Sigmoid colon (tissue), 7 donors: ENCODE data around the gene HDGFL2. TPM values are rescaled to one million over a fixed set of nuclear protein-coding genes. Genes with fewer than 3 reads are reported as not detected.

Experiments used
- DNase-seq: peaks from one replicate; pipeline ENCODE4 v3.0.0-alpha.2; 2019
- H3K27ac ChIP-seq, 4 donors: fragments of 200-600 bp; sonication (generic); one replicate each; pipeline ENCODE4 v1.5.1; 2016 to 2019; ENCODE audit warnings: mild to moderate bottlenecking in 1 of 4
- H3K27me3 ChIP-seq, 3 donors: fragments of 200-600 bp; sonication (generic); one replicate each; pipeline ENCODE4 v1.5.1; 2019; ENCODE audit warnings: mild to moderate bottlenecking in 1 of 3
- H3K36me3 ChIP-seq, 4 donors: fragments of 200-600 bp; sonication (generic); one replicate each; pipeline ENCODE4 v1.5.1; 2016 to 2019
- H3K4me1 ChIP-seq, 4 donors: fragments of 200-600 bp; sonication (generic); one replicate each; pipeline ENCODE4 v1.5.1; 2017 to 2019
- H3K4me3 ChIP-seq, 4 donors: fragments of 200-600 bp; sonication (generic); one replicate each; pipeline ENCODE4 v1.5.1; 2017 to 2019; ENCODE audit warnings: mild to moderate bottlenecking in 2 of 4, moderate library complexity in 1 of 4
- H3K9me3 ChIP-seq, 4 donors: fragments of 200-600 bp in 3 of 4; sonication (generic) in 3 of 4; one replicate each; pipeline versions ENCODE4 v1.5.1 to v1.6.1; 2013 to 2019
- CTCF ChIP-seq, 4 experiments: fragments of 450-650 bp in 3 of 4; fragments of 200-600 bp in 1 of 4; IDR thresholded peaks; one replicate each; pipeline ENCODE4 v1.5.1; 2016 to 2019; ENCODE audit warnings: antibody characterized with exemption in 4 of 4, mild to moderate bottlenecking in 3 of 4, moderate library complexity in 2 of 4
- EP300 ChIP-seq, 4 donors: sonication (generic); formaldehyde crosslinking; IDR thresholded peaks; one replicate each; pipeline ENCODE4 v1.6.1; 2017; ENCODE audit warnings: antibody characterized with exemption in 4 of 4
- POLR2A ChIP-seq, 2 donors: fragments of 450-650 bp; IDR thresholded peaks; one replicate each; pipeline ENCODE4 v1.6.1; 2016; ENCODE audit warnings: antibody characterized with exemption in 2 of 2, mild to moderate bottlenecking in 2 of 2, moderate library complexity in 2 of 2
- POLR2AphosphoS5 ChIP-seq, 4 donors: sonication (generic); formaldehyde crosslinking; IDR thresholded peaks; one replicate each; pipeline ENCODE4 v1.6.1; 2017; ENCODE audit warnings: antibody characterized with exemption in 4 of 4
- WGBS, 2 donors: extraction: QIAGEN DNeasy Blood & Tissue Kit; methylation state at CpG; one replicate each; pipeline ENCODE4 v1.1.7; 2013; 5-methylcytosine and 5-hydroxymethylcytosine counted together
- intact Hi-C: fragments of 100-400 bp; cut with DNase I; formaldehyde crosslinking; loops from one replicate; pipeline ENCODE4 v1.15.1; 2023
- polyA plus RNA-seq, 3 donors: library from polyadenylated mRNA; stranded (reverse); fragments of 200-250 nt; gene quantifications; one replicate each; pipeline ENCODE4 v1.2.3, GENCODE V29; 2013
- total RNA-seq, 4 donors: library from RNA; depleted of rRNA; stranded (reverse); fragments of >200 nt; gene quantifications; one replicate each; pipeline ENCODE4 v1.1.0, GENCODE V29; 2016
- donor health status: healthy with polysubstance abuse.
- donor health status: Bipolar disorder and iron deficiency.
- donor health status: healthy.

The HDGFL2 gene
- total and polyA plus RNA-seq, 7 donors: 19.8 to 78.2 (median 39.2) TPM

- H3K4me3 ChIP-seq: no peak overlapping the region
- intact Hi-C loops: no loop called here
- no peaks in the 10 kb centered on the region for H3K27me3 ChIP-seq
- TF ChIP-seq POLR2A (IDR thresholded peaks at IDR 0.05): no peak
- no peak for TF ChIP-seq CTCF (IDR thresholded peaks at IDR 0.05)
- TF ChIP-seq EP300 (IDR thresholded peaks at IDR 0.05): no peak
- TF ChIP-seq POLR2AphosphoS5 (IDR thresholded peaks at IDR 0.05): no peak
- H3K27ac ChIP-seq: no peak overlapping the region
- H3K36me3 ChIP-seq: peaks cover 6 to 58% (median 21%) of the 10 kb centered on the region in 4 donors
- WGBS, 2 donors: 88 to 89% methylated on average over 16 of the region's 16 CpGs
- peaks cover 0 to 27% (median 25%) of the 10 kb centered on the region in 4 donors for H3K4me1 ChIP-seq
- H3K9me3 ChIP-seq: no peaks in the 10 kb centered on the region
- DNase-seq: no peak
Observed at GRCh38 chr19:4477034-4477801, 5.1 kb downstream of the HDGFL2 start.

GRCh38 chr19:4482721-4483364, 10.7 kb downstream of the HDGFL2 start:
- H3K4me1 ChIP-seq: no peaks in the 10 kb centered on the region
- H3K36me3 ChIP-seq: peaks cover 0 to 57% (median 8%) of the 10 kb centered on the region in 4 donors
- H3K9me3 ChIP-seq: no peaks in the 10 kb centered on the region
- TF ChIP-seq POLR2A (IDR thresholded peaks at IDR 0.05): no peak
- no peak for TF ChIP-seq EP300 (IDR thresholded peaks at IDR 0.05)
- no peak for TF ChIP-seq POLR2AphosphoS5 (IDR thresholded peaks at IDR 0.05)
- no peak for TF ChIP-seq CTCF (IDR thresholded peaks at IDR 0.05)
- no peak overlapping the region for H3K27ac ChIP-seq
- WGBS, 2 donors: 92 to 94% methylated on average over 35 of the region's 35 CpGs
- H3K27me3 ChIP-seq: no peaks in the 10 kb centered on the region
- no peak for DNase-seq
- intact Hi-C loops: no loop called here
- no peak overlapping the region for H3K4me3 ChIP-seq

- H3K4me3 ChIP-seq: no peak overlapping the region
- H3K9me3 ChIP-seq: no peaks in the 10 kb centered on the region
- no peaks in the 10 kb centered on the region for H3K4me1 ChIP-seq
- TF ChIP-seq POLR2A (IDR thresholded peaks at IDR 0.05): no peak
- no peak for TF ChIP-seq POLR2AphosphoS5 (IDR thresholded peaks at IDR 0.05)
- no peak for TF ChIP-seq CTCF (IDR thresholded peaks at IDR 0.05)
- TF ChIP-seq EP300 (IDR thresholded peaks at IDR 0.05): no peak
- no peaks in the 10 kb centered on the region for H3K27me3 ChIP-seq
- DNase-seq: no peak
- 94 to 95% methylated on average over 19 of the region's 19 CpGs for WGBS, 2 donors
- H3K36me3 ChIP-seq: peaks cover 0 to 58% (median 11%) of the 10 kb centered on the region in 4 donors
- no peak overlapping the region for H3K27ac ChIP-seq
- intact Hi-C loops: no loop called here
Observed at GRCh38 chr19:4483385-4483784, 11.3 kb downstream of the HDGFL2 start.

GRCh38 chr19:4487572-4487971, 15.5 kb downstream of the HDGFL2 start:
- Histone ChIP-seq H3K27ac (no peak overlapping the region), H3K27me3 (no peaks in the 10 kb centered on the region), H3K9me3 (no peaks in the 10 kb centered on the region), H3K36me3 (peaks cover 7 to 71% (median 31%) of the 10 kb centered on the region in 4 donors), H3K4me3 (no peak overlapping the region), H3K4me1 (no peaks in the 10 kb centered on the region)
- DNase-seq: no peak
- TF ChIP-seq POLR2A (IDR thresholded peaks at IDR 0.05) (no peak), POLR2AphosphoS5 (IDR thresholded peaks at IDR 0.05) (no peak), CTCF (IDR thresholded peaks at IDR 0.05) (no peak), EP300 (IDR thresholded peaks at IDR 0.05) (no peak)
- intact Hi-C loops: no loop called here
- 91 to 94% methylated on average over 11 of the region's 11 CpGs for WGBS, 2 donors
